Epithelial cell of esophagus (primary cell): ENCODE results near the gene ITGA7.

Experiments
- DNase-seq: peaks from one replicate; pipeline ENCODE4 v3.0.0; 2010; ENCODE audit warnings: low read depth
- H3K4me3 ChIP-seq: 2 replicates; pipeline ENCODE4 v1.5.1; 2011; ENCODE audit warnings: mild to moderate bottlenecking, low read length, control low read depth
- CTCF ChIP-seq: IDR thresholded peaks from 2 replicates; pipeline ENCODE4 v1.5.1; 2011; ENCODE audit warnings: low read depth, mild to moderate bottlenecking, low read length, control low read depth, inconsistent platforms; ENCODE audit not compliant: insufficient read depth; ENCODE audit errors: missing control alignments

The ITGA7 gene

GRCh38 chr12:55698241-55698955, 9.3 kb downstream of the ITGA7 start:
- TF ChIP-seq CTCF = no peak
- DNase-seq = no peak
- no peak overlapping the region for H3K4me3 ChIP-seq

- no peak for DNase-seq
- no peak overlapping the region for H3K4me3 ChIP-seq
- TF ChIP-seq CTCF = no peak
Observed at GRCh38 chr12:55697686-55698085, 10.0 kb downstream of the ITGA7 start.

- no peak overlapping the region for H3K4me3 ChIP-seq
- no peak for TF ChIP-seq CTCF
- DNase-seq = no peak
Observed at GRCh38 chr12:55696796-55697462, 10.8 kb downstream of the ITGA7 start.

GRCh38 chr12:55696141-55696540, 11.6 kb downstream of the ITGA7 start:
- H3K4me3 ChIP-seq = no peak overlapping the region

GRCh38 chr12:55695349-55695748, 12.4 kb downstream of the ITGA7 start:
- DNase-seq = no peak
- no peak overlapping the region for H3K4me3 ChIP-seq
- no peak for TF ChIP-seq CTCF

More at GRCh38 chr12:55696141-55696540, 11.6 kb downstream of the ITGA7 start:
- TF ChIP-seq CTCF = no peak
- DNase-seq = no peak

- DNase-seq = no peak
- no peak overlapping the region for H3K4me3 ChIP-seq
- no peak for TF ChIP-seq CTCF
Observed at GRCh38 chr12:55694651-55695050, 13.1 kb downstream of the ITGA7 start.

GRCh38 chr12:55694188-55694515, 13.6 kb downstream of the ITGA7 start:
- no peak for DNase-seq
- no peak for TF ChIP-seq CTCF
- no peak overlapping the region for H3K4me3 ChIP-seq
